ENCODE measurements around the gene CARS1. TPM values are rescaled to one million over a fixed set of nuclear protein-coding genes. Genes with fewer than 3 reads are reported as not detected.

CARS1 gene
- total and polyA plus RNA-seq, 2 donors (not counting 1 experiment from before 2014, with no cell fraction given) = 31.3 to 49.5 TPM

- no peak for ATAC-seq (ENCODE audit: low read depth)
- Mint-ChIP-seq H3K4me3 (no peak overlapping the region), H3K4me1 (peaks cover under 1% of the 10 kb centered on the region), H3K27ac (no peak overlapping the region), H3K27me3 (no peaks in the 10 kb centered on the region), H3K9me3 (ENCODE audit: insufficient read depth) (no peaks in the 10 kb centered on the region)
- no peaks in the 10 kb centered on the region for H3K79me2 ChIP-seq (ENCODE audit: control insufficient read depth, insufficient read depth, low read length)
- 96% methylated on average over 6 of the region's 6 CpGs for WGBS (ENCODE audit: insufficient coverage)
- H4K20me1 ChIP-seq (ENCODE audit: control insufficient read depth, insufficient read depth, low read length, poor library complexity, severe bottlenecking) = peaks cover 29% of the 10 kb centered on the region
- TF ChIP-seq, protein P1, sequence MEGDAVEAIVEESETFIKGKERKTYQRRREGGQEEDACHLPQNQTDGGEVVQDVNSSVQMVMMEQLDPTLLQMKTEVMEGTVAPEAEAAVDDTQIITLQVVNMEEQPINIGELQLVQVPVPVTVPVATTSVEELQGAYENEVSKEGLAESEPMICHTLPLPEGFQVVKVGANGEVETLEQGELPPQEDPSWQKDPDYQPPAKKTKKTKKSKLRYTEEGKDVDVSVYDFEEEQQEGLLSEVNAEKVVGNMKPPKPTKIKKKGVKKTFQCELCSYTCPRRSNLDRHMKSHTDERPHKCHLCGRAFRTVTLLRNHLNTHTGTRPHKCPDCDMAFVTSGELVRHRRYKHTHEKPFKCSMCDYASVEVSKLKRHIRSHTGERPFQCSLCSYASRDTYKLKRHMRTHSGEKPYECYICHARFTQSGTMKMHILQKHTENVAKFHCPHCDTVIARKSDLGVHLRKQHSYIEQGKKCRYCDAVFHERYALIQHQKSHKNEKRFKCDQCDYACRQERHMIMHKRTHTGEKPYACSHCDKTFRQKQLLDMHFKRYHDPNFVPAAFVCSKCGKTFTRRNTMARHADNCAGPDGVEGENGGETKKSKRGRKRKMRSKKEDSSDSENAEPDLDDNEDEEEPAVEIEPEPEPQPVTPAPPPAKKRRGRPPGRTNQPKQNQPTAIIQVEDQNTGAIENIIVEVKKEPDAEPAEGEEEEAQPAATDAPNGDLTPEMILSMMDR (IDR thresholded peaks at IDR 0.05) = no peak
- no peak for TF ChIP-seq EZH2 (IDR thresholded peaks at IDR 0.05; ENCODE audit: borderline replicate concordance, insufficient read depth, low read depth, low read length, poor library complexity, severe bottlenecking)
- H3K36me3 ChIP-seq (replicated peaks in 1 of 2; ENCODE audit: control extremely low read depth in 1 of 2, control insufficient read depth in 1 of 2, extremely low read depth in 1 of 2, insufficient read depth in 2 of 2, low read length in 1 of 2) = peaks cover 3 to 100% of the 10 kb centered on the region in 2 experiments
- H3K9me3 ChIP-seq (ENCODE audit: control extremely low read depth in 1 of 3, control insufficient read depth in 2 of 3, insufficient read depth in 1 of 3, low read length in 2 of 3) = no peaks in the 10 kb centered on the region
- intact Hi-C loops (cut with micrococcal nuclease) = no loop called here
- H2AFZ ChIP-seq (ENCODE audit: insufficient read depth, low read depth, low read length, poor library complexity, severe bottlenecking) = no peak overlapping the region
- H3K4me3 ChIP-seq (ENCODE audit: control extremely low read depth in 1 of 5, extremely low read depth in 1 of 5, insufficient read depth in 1 of 5, low read depth in 2 of 5, low read length in 4 of 5) = no peak overlapping the region
- no peaks in the 10 kb centered on the region for H3K27me3 ChIP-seq (replicated peaks in 1 of 4; ENCODE audit: control extremely low read depth in 1 of 4, control insufficient read depth in 3 of 4, insufficient read depth in 4 of 4, low read length in 3 of 4)
- H3K9ac ChIP-seq (ENCODE audit: low read length) = no peak overlapping the region
- POLR2A ChIA-PET = no interaction called here
- H3K27ac ChIP-seq (ENCODE audit: low read length in 2 of 2) = no peak overlapping the region
- CTCF ChIA-PET = interaction anchor here (1.5 to 1.7 kb wide), 2 partner anchors 63 to 136 kb away, joined by 3 to 8 read pairs; no protein-coding TSS in a partner anchor
- H3K4me1 ChIP-seq (ENCODE audit: control insufficient read depth in 2 of 2, insufficient read depth in 2 of 2, low read length in 2 of 2) = no peaks in the 10 kb centered on the region
- H3K4me2 ChIP-seq (replicated peaks; ENCODE audit: low read depth, low read length, poor library complexity, severe bottlenecking) = no peak overlapping the region
- no peak for DNase-seq
Measured at GRCh38 chr11:2955906-2956476, 101.2 kb downstream of the CARS1 start.

- TF ChIP-seq EZH2 (IDR thresholded peaks at IDR 0.05; ENCODE audit: borderline replicate concordance, insufficient read depth, low read depth, low read length, poor library complexity, severe bottlenecking) = no peak
- TF ChIP-seq, protein P1 (IDR thresholded peaks at IDR 0.05) = no peak
- Histone ChIP-seq H3K36me3 (replicated peaks in 1 of 2; ENCODE audit: control extremely low read depth in 1 of 2, control insufficient read depth in 1 of 2, extremely low read depth in 1 of 2, insufficient read depth in 2 of 2, low read length in 1 of 2) (peaks cover 5 to 100% of the 10 kb centered on the region in 2 experiments), H3K79me2 (ENCODE audit: control insufficient read depth, insufficient read depth, low read length) (no peaks in the 10 kb centered on the region), H2AFZ (ENCODE audit: insufficient read depth, low read depth, low read length, poor library complexity, severe bottlenecking) (no peak overlapping the region), H3K27me3 (replicated peaks in 1 of 4; ENCODE audit: control extremely low read depth in 1 of 4, control insufficient read depth in 3 of 4, insufficient read depth in 4 of 4, low read length in 3 of 4) (no peaks in the 10 kb centered on the region), H3K4me1 (ENCODE audit: control insufficient read depth in 2 of 2, insufficient read depth in 2 of 2, low read length in 2 of 2) (no peaks in the 10 kb centered on the region), H3K4me2 (replicated peaks; ENCODE audit: low read depth, low read length, poor library complexity, severe bottlenecking) (no peak overlapping the region), H3K9me3 (ENCODE audit: control extremely low read depth in 1 of 3, control insufficient read depth in 2 of 3, insufficient read depth in 1 of 3, low read length in 2 of 3) (no peaks in the 10 kb centered on the region), H3K4me3 (ENCODE audit: control extremely low read depth in 1 of 5, extremely low read depth in 1 of 5, insufficient read depth in 1 of 5, low read depth in 2 of 5, low read length in 4 of 5) (no peak overlapping the region), H3K9ac (ENCODE audit: low read length) (no peak overlapping the region), H3K27ac (ENCODE audit: low read length in 2 of 2) (no peak overlapping the region), H4K20me1 (ENCODE audit: control insufficient read depth, insufficient read depth, low read length, poor library complexity, severe bottlenecking) (peaks cover 14% of the 10 kb centered on the region)
- Mint-ChIP-seq H3K4me1 (no peaks in the 10 kb centered on the region), H3K27me3 (no peaks in the 10 kb centered on the region), H3K4me3 (no peak overlapping the region), H3K27ac (no peak overlapping the region), H3K9me3 (ENCODE audit: insufficient read depth) (no peaks in the 10 kb centered on the region)
- DNase-seq (no peak), ATAC-seq (ENCODE audit: low read depth) (no peak)
- intact Hi-C loops (cut with micrococcal nuclease) = no loop called here
- no CpG with 5 or more reads among the region's 6 CpGs for WGBS (ENCODE audit: insufficient coverage)
- ChIA-PET POLR2A (no interaction called here), CTCF (no interaction called here)
Measured at GRCh38 chr11:2954263-2954662, 103.0 kb downstream of the CARS1 start.

Measured in B cell (primary cell).